Measurements from ENCODE around the gene CCDC9B.

Gene CCDC9B

GRCh38 chr15:40340740-40341400, at the start of gene CCDC9B:
CCDC9B (minus strand) TSS chr15:40340939; CDS start chr15:40340819, 120 bp downstream.
- no peak for DNase-seq (ENCODE audit: low read depth)

GRCh38 chr15:40389824-40390595, 49.3 kb upstream of the CCDC9B start:
- no peak for DNase-seq (ENCODE audit: low read depth)

GRCh38 chr15:40388941-40389823, 48.4 kb upstream of the CCDC9B start:
- DNase-seq (ENCODE audit: low read depth), result no peak

GRCh38 chr15:40386480-40386879, 45.7 kb upstream of the CCDC9B start:
- no peak for DNase-seq (ENCODE audit: low read depth)

GRCh38 chr15:40382580-40383456, 42.1 kb upstream of the CCDC9B start, which contains the start of gene KNSTRN:
KNSTRN (plus strand) TSS chr15:40382721; CDS start chr15:40382836, 115 bp downstream.
- peak; percentile 88 for DNase-seq (ENCODE audit: low read depth)

GRCh38 chr15:40381818-40382529, 41.2 kb upstream of the CCDC9B start:
- DNase-seq (ENCODE audit: low read depth), result no peak

- DNase-seq (ENCODE audit: low read depth), result no peak
These were observed 39.9 kb upstream of the CCDC9B start for GRCh38 chr15:40380636-40381035.

- no peak for DNase-seq (ENCODE audit: low read depth)
These were observed 39.1 kb upstream of the CCDC9B start for GRCh38 chr15:40379853-40380252.

GRCh38 chr15:40379374-40379773, 38.6 kb upstream of the CCDC9B start:
- no peak for DNase-seq (ENCODE audit: low read depth)

- no peak for DNase-seq (ENCODE audit: low read depth)
These were observed 36.9 kb upstream of the CCDC9B start for GRCh38 chr15:40377606-40378005.

GRCh38 chr15:40372981-40373380, 32.2 kb upstream of the CCDC9B start:
- no peak for DNase-seq (ENCODE audit: low read depth)

- DNase-seq (ENCODE audit: low read depth), result no peak
These were observed 29.2 kb upstream of the CCDC9B start for GRCh38 chr15:40369971-40370370.

- no peak for DNase-seq (ENCODE audit: low read depth)
These were observed 28.7 kb upstream of the CCDC9B start for GRCh38 chr15:40369474-40369869.

- no peak for DNase-seq (ENCODE audit: low read depth)
These were observed 28.2 kb upstream of the CCDC9B start for GRCh38 chr15:40368719-40369473.

- peak; percentile 86 for DNase-seq (ENCODE audit: low read depth)
These were observed 27.2 kb upstream of the CCDC9B start for GRCh38 chr15:40367686-40368611.

- no peak for DNase-seq (ENCODE audit: low read depth)
These were observed 26.6 kb upstream of the CCDC9B start for GRCh38 chr15:40367371-40367685.

GRCh38 chr15:40366457-40367370, 26.0 kb upstream of the CCDC9B start:
- DNase-seq (ENCODE audit: low read depth), result no peak

Measured in activated T-cell treated with anti-CD3 and anti-CD28 coated beads for 48 hours (primary cell).